NCI-H2196 treated with DMSO at 0.1 percent for 48 hours (cell line): ENCODE measurements around the gene CORO1A.
"Not testable (repeated sequence)": the region's sequence is repeated elsewhere in the genome, so short reads cannot be mapped to it uniquely, and the experiment has no call there.

Experiments used
- DNase-seq: peaks from one replicate; lab custom pipeline; 2025; ENCODE audit not compliant: unreplicated experiment; lab: John Stamatoyannopoulos, UW

CORO1A gene

GRCh38 chr16:30183233-30184095 lies at the start of gene CORO1A:
Gene CORO1A, plus strand, starts transcription at chr16:30183602. Its CDS starts 1,608 bp downstream, at chr16:30185210.
- DNase-seq, result peak; percentile 56

- no peak for DNase-seq
Measured at GRCh38 chr16:30136971-30137605, 46.3 kb upstream of the CORO1A start.

- no peak for DNase-seq
Measured at GRCh38 chr16:30137897-30138296, 45.5 kb upstream of the CORO1A start.

GRCh38 chr16:30139583-30140481 lies 43.6 kb upstream of the CORO1A start:
- DNase-seq, result no peak

- no peak for DNase-seq
Measured at GRCh38 chr16:30141750-30142149, 41.7 kb upstream of the CORO1A start.

GRCh38 chr16:30142672-30143346 lies 40.6 kb upstream of the CORO1A start:
- DNase-seq, result no peak

- no peak for DNase-seq
Measured at GRCh38 chr16:30143347-30143702, 40.1 kb upstream of the CORO1A start.

GRCh38 chr16:30144017-30144416 lies 39.4 kb upstream of the CORO1A start:
- no peak for DNase-seq

- DNase-seq, result no peak
Measured at GRCh38 chr16:30144917-30145316, 38.5 kb upstream of the CORO1A start.

- DNase-seq, result no peak
Measured at GRCh38 chr16:30145657-30146056, 37.7 kb upstream of the CORO1A start.

- no peak for DNase-seq
Measured at GRCh38 chr16:30147843-30148510, 35.4 kb upstream of the CORO1A start.

- no peak for DNase-seq
Measured at GRCh38 chr16:30149250-30149930, 34.0 kb upstream of the CORO1A start.

GRCh38 chr16:30151091-30151490 lies 32.3 kb upstream of the CORO1A start:
- DNase-seq, result no peak

GRCh38 chr16:30152517-30152916 lies 30.9 kb upstream of the CORO1A start:
- no peak for DNase-seq

- no peak for DNase-seq
Measured at GRCh38 chr16:30155188-30155587, 28.2 kb upstream of the CORO1A start.

GRCh38 chr16:30157214-30157613 lies 26.2 kb upstream of the CORO1A start:
- DNase-seq, result no peak

- DNase-seq, result no peak
Measured at GRCh38 chr16:30163538-30163937, 19.9 kb upstream of the CORO1A start.

- DNase-seq, result no peak
Measured at GRCh38 chr16:30166202-30166902, 17.1 kb upstream of the CORO1A start.

- DNase-seq, result not testable (repeated sequence)
Measured at GRCh38 chr16:30168746-30169145, 14.7 kb upstream of the CORO1A start.
